DMS153 treated with DMSO at 0.1 percent for 48 hours (cell line): ENCODE measurements around the gene MS4A14.
"Not testable (repeated sequence)": the region's sequence is repeated elsewhere in the genome, so short reads cannot be mapped to it uniquely, and the experiment has no call there.

Experiments
- DNase-seq: peaks from one replicate; lab custom pipeline; 2025; ENCODE audit not compliant: unreplicated experiment; lab: John Stamatoyannopoulos, UW

MS4A14 gene

DNA sequence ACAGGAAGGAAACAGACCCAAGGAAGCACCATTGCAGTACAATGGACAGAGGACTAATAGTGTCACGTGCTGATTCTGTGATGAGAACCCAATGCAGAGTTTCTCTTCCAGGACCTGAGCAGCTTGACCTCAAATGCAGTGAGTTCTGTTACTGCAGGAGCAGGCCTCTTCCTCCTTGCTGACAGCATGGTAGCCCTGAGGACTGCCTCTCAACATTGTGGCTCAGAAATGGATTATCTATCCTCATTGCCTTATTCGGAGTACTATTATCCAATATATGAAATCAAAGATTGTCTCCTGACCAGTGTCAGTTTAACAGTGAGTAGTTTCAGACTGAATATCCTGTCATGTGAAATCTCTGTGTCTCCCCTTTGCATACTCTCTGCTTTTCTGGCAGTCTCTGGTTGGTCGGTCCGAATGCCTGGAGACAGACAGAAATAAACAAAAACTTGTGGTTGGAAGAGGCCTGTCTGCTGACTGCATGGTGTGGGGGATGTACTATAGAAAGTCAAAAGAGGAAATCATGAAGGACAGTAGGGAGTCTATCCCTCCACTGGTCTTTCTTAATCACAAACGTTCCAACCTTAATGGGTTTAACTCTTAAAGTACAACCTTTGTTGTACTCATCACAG lies 6.9 kb upstream of the MS4A14 start:
- DNase-seq = no peak

DNA sequence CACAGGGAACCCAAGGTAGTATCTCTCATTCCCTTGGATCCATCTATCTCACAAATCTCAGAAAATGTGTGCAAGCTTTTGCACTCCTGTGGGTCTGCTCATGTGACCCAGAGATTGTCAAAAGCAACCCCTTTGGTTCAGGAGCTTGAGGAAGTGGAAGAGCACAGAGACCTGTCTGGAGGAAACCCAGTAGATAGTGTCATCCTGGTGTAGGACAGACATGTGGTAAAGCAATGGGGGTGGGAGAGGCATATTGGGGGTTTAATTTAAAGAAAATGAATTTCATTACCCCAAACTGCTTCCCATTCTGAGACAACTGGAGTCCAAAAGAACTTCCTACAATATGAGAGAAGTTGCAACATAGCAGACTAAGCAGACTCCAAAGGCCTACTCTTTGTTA lies 5.8 kb upstream of the MS4A14 start:
- no peak for DNase-seq

DNA sequence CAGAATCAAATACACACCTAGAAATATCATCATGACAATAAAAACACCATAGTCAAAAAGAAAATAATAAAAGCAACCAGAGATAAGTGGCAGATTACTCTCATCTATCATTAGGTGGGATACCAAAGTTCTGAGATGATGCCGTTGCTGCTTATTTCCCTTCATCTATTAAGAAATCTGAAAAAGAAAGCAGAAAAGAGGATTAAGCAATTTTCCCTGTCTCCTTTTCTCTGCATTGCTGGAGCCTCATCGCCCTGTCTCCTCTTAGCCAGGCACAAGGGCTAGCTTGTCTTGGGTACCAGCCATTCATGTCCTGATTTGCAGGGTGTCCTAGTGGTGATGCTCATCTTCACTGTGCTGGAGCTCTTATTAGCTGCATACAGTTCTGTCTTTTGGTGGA lies 3.9 kb upstream of the MS4A14 start:
- DNase-seq = no peak

DNA sequence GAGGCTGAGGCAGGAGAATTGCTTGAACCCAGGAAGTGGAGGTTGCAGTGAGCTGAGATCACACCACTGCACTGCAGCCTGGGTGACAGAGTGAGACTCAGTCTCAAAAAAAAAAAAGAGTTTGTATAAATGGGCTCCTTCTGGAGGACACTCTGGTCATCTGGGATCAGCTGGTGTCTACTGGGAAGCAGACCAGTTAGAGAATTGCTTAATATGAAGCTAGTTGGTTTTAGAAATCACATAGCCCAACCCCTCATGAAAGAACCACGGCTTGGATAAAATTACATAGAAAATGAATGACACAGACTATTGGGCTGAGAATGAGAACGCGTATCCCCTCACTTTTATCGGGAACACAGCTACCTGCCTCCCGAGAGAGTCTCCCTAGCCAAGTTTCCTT lies 3.2 kb upstream of the MS4A14 start:
- no peak for DNase-seq

DNA sequence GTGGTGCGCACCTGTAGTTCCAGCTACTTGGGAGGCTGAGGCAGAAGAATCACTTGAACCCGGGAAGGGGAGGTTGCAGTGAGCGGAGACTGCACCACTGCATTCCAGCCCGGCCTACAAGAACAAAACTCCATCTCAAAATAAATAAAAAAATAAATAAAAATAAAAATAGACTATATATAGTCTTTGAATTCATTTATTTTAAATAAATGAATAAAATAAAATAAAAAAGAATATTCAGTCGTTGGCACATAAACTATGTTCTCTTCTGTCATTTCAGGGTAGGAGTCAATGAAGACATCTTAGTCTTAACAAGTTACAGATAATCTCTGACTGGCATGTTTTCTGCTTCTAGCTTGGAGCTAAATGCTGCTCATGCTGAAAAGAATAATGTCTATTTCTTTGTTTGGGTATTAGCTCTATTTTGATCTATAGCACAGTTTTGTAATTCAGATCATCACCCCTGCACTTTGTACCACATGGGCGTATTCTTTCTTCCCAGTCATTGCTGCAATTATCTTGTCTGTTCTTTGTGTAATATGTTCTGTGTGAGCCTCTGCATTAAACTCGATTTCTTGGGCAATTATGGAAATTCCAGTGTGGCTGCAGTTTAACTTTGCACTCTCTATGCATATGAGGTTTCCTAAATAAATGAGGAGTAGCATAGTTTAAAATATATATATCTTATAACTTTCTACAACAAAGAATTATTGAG lies 1.4 kb upstream of the MS4A14 start:
- DNase-seq = no peak

DNA sequence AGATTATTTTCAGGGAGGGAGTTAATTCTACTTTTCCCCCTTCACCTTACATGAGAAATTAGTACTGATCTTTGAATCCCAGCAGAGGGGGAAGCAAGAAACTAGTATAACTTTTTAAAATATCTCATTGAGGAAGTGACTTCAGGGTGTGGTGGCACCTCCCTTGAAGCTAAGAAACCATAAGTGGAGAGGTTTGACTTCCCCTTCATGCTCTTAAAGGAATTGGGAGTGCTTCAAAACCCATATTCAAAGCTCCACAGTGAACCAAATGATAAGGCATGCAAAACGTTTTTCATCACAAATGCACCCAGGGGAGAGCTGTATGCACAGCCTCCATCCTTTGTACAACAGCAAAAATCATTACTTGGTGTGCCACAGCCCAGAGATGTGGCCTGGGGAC lies 540 bp downstream of the MS4A14 start:
- no peak for DNase-seq

DNA sequence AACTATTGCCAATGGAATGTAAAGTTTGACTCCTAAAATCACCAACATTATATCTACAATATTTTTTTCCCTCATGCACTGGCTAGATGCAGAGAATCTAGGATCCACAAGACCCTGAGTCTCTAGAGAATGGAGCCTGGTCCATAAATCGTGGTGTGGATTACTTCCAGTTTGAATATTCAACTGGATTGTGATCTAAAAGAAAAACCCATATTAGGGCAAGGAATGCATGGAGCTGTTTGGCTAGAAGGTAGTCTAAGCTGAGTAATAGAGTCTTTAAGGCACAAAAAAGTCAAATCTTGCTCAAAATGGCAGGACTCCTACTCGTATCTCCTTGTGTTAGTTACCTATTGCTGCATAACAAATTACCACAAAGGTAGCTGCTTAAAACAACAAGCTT lies 23.8 kb downstream of the MS4A14 start:
- DNase-seq = no peak

DNA sequence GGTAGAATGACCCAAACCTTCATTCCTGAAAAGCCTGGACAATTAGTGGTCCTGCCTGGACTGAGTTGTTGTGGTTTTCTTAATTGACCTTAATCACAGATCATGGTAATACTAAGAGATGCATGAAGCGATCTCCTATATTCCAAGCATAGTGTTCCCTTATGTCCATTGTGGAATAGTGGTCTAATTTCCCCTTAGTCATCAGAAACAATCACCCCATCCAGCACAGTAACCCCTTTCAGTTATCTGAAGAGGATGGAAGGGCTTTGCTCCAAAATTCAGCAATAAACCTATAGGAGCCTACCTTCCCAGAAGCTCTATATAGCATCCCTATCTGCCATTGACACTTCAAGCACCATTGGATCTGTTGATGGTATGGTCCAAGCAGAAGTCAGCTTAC lies 26.4 kb downstream of the MS4A14 start:
- DNase-seq = no peak

DNA sequence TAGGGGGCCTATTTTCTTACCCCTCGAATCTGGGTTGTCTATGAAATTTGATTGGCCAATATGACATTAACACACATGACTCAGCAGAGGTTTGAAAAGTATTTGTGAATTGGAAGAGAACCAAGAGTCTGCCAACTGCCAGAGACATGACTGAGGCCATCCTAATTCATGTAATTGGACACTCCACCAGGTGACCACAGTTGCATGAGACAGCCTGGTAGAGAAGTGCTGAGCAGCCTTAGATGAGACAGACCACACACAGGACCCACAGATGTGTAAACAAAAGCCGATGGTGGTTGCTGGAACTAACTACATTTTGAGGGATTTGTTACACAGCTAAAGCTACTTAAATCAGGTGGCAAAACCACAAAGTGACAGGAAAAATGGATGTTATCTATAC lies 32.3 kb downstream of the MS4A14 start:
- no peak for DNase-seq

DNA sequence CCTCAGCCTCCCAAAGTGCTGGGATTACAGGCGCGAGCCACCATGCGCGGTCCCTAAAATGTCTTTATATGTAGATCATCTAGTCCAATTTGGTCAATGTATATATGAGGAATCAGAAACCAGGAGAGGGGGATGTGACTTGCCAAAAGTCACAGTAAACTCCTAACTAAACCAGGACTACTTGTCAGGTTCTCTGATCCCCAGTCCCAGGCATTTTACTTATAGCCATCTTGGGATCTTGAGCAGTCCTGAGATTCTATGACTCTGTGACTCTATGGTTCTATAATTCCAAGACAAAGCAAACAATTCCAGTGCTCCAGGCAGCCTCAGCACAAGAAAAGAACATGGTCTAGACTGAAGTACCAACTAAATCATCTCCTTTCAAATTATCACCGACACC lies 33.0 kb downstream of the MS4A14 start, which contains the start of gene MS4A5:
Gene MS4A5, plus strand, starts transcription at position 301 of the 400 bp plus-strand sequence. CDS start 103 bp downstream, outside the sequence.
- no peak for DNase-seq

DNA sequence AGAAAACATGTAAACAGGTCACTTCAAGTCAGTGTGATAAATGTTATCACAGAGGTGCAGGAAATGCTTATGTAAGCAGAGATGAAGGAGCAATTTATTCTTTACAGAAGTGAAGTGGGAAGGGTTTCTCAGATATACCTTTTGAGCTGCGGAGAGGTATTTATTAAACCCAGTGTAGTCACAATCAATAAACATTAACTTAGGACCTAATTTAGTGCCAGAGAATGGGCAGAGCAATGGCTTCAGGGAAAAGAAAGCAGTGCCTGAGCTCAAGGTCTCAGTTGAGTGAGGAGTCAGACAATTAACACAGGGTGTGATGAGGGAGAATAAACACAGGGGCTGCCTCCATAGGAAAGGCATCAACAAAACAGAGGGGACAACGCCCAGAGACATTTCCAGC lies 35.0 kb downstream of the MS4A14 start:
- no peak for DNase-seq

DNA sequence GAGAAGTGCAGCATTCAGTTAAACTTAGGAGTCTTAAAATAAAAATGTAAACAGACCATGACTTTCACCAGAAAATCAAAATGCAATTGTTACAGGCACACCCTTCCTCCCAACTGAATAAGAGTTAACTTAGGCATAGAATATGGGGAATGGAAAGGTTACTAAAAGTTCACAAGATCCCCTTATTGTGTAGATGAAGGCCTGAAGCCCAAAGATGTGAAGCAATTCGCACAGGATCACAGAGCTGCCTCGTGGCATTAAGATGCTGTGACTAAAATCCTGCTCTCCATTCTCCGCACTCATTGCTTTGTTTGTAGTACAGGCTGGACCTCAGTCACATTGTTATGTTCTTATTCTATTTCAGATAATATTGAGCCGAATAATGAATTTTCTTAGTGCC lies 37.1 kb downstream of the MS4A14 start:
- DNase-seq = no peak

DNA sequence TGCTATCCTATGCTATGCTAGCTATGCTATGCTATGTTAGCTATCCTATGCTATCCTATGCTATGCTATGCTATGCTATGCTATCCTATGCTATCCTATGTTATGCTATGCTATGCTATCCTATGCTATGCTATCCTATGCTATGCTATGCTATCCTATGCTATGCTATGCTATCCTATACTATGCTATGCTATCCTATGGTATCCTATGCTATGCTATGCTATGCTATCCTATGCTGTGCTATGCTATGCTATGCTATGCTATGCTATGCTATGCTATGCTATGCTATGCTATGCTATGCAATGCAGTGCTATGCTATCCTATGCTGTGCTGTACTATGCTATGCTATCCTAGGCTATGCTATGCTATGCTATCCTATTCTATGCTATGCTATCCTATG lies 50.8 kb downstream of the MS4A14 start:
- DNase-seq = no peak

DNA sequence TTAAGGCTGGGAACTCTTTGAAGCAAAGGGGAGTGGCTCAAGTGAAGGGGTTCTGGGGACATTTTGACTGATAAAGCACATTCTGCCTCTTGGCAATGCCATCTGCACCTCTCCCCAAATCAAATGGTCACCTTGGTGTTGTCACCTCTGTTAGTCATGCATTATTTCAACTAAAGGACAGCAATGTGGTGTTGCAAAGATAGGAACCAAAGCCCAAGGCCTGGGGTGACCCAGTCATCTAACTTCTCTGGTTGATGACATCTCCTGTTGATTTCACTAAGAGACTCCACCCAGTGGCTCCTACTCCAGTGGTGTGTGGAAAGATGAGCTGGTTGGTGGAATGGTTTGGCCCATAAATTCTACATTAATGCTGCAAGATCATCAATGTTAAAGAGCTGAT lies 51.6 kb downstream of the MS4A14 start:
- DNase-seq = no peak

DNA sequence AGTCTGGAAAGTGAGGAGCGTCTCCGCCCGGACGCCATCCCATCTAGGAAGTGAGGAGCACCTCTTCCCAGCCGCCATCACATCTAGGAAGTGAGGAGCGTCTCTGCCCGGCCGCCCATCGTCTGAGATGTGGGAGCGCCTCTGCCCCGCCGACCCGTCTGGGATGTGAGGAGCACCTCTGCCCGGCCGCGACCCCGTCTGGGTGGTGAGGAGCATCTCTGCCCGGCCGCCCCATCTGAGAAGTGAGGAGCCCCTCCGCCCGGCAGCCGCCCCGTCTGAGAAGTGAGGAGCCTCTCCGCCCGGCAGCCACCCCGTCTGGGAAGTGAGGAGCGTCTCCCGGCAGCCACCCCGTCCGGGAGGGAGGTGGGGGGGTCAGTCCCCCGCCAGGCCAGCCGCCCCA lies 54.9 kb downstream of the MS4A14 start:
- not testable (repeated sequence) for DNase-seq

DNA sequence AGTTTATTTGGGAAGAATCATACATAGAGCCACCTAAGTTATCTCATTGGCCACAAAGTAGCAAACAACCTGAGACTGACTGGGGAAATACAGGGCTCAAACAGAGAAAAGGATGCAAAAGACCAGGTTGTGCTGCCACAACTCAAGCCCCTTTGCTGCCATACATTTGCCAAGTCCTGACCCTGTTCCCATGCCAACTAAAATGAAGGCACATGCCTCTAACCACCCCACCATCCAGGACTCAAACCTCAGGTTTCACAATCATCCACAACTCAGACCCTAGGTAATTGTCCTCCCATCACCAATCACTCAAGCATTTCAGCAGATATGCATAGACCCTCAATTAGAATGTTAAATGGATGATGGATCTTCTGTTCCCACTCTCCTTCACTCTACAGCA lies 58.0 kb downstream of the MS4A14 start:
- no peak for DNase-seq

DNA sequence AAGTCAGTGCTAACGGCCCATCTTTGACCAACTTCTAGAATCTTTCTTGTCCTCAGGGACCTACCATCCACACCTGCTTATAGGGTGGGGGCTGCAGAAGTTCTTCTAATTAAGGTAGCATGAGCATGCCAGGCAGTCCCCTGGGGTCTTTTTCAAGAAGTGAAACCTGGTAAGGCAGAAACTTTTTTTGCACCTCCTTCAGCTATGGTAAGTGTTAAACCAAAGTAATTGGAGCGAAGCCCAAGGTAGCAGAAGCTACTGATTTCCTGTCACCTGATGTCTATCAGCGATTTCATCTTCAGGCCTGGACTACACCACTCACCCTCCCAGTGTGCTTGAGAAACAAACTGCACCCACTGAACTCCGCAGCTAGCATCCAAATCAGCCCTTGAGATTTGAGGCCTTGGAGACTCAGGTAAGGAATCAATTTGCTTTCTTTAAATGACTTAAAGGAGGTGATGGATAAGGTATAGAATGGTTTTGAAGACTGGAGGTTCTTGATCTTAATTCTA lies 59.3 kb downstream of the MS4A14 start, which contains the start of gene MS4A1:
Gene MS4A1, plus strand, starts transcription at position 317 of the 512 bp plus-strand sequence. CDS start 6,528 bp downstream, outside the sequence.
- DNase-seq = no peak

DNA sequence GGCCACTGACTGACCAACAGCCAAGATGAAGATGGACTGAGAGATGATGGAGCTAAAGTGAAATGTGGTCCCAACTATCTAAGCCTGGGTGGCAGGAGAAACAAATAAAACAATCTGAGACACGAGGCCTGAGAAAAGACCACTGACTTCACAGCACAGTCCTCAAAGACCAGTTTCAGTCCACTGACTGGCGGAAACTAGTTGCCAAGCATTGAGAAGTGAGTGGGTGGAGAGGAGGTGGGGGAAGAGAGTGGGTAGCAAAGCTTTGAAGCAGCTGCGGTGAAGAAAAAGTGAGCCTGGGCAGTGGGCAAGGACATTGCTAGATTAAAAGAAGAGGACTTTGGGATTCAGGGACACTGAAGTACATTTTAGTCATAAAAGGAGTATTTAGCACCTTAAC lies 61.3 kb downstream of the MS4A14 start:
- DNase-seq = no peak

DNA sequence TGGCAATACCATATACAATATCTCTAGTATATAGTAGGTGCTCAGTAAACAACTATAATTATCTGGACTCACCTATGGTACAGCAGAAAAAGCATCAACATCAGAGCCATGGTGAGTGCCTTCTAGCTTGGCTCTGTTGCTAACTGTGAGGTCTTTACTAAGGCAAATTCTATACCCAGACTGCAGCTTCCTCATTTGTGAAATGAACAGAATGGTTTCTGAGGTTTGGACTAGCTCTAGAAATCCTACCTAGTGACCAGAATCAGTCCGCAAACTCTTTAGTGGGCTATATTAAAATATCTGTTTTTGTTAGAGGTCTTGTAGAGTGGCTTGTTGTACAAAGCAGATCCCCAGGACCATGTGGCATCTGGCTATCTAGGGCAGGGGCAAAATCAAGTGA lies 63.1 kb downstream of the MS4A14 start:
- DNase-seq = no peak
